ENCODE data around the gene MYH1.

DNA sequence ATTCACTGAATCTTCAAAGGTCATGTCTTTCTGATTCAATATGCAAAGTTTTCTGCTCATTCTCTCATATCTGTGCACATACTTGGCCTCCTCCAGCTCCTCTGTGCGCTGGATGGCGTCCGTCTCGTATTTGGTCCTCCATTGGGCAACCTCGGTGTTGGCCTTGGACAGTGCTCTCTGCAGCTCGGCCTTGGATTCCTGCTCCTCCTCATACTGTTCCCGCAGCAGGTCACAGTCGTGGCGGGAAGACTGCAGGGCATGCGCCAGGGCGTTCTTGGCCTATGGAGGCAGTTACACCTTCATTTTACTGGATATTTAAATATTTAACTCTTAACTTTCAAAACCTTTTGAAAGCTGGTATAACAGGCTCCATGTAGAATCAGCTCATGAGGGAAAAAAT lies 8.2 kb upstream of the MYH1 start:
- TF ChIP-seq, protein P1, sequence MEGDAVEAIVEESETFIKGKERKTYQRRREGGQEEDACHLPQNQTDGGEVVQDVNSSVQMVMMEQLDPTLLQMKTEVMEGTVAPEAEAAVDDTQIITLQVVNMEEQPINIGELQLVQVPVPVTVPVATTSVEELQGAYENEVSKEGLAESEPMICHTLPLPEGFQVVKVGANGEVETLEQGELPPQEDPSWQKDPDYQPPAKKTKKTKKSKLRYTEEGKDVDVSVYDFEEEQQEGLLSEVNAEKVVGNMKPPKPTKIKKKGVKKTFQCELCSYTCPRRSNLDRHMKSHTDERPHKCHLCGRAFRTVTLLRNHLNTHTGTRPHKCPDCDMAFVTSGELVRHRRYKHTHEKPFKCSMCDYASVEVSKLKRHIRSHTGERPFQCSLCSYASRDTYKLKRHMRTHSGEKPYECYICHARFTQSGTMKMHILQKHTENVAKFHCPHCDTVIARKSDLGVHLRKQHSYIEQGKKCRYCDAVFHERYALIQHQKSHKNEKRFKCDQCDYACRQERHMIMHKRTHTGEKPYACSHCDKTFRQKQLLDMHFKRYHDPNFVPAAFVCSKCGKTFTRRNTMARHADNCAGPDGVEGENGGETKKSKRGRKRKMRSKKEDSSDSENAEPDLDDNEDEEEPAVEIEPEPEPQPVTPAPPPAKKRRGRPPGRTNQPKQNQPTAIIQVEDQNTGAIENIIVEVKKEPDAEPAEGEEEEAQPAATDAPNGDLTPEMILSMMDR (IDR thresholded peaks at IDR 0.05) = no peak
- TF ChIP-seq POLR2A (IDR thresholded peaks at IDR 0.05) = no peak
